HEK293T (cell line): ENCODE measurements around the gene DUSP10.

Experiments
- ARNT ChIP-seq: fragments of 450-650 bp; IDR thresholded peaks from 2 replicates; pipeline ENCODE4 v1.6.1; 2017; ENCODE audit warnings: mild to moderate bottlenecking
- BHLHE40 ChIP-seq: fragments of 450-650 bp; IDR thresholded peaks from 2 replicates; pipeline ENCODE4 v1.6.1; 2016; ENCODE audit warnings: mild to moderate bottlenecking, moderate library complexity, borderline replicate concordance
- ELF4 ChIP-seq: fragments of 450-650 bp; IDR thresholded peaks from 2 replicates; pipeline ENCODE4 v1.6.1; 2017; ENCODE audit warnings: antibody characterized with exemption
- TARDBP ChIP-seq: fragments of 450-650 bp; IDR thresholded peaks from 2 replicates; pipeline ENCODE4 v1.6.1; 2016

- TF ChIP-seq TARDBP (no peak), ARNT (no peak), ELF4 (no peak), BHLHE40 (no peak)
These were observed 45.0 kb downstream of the DUSP10 start for GRCh38 chr1:221696718-221697461.
